OCI-LY3 (cell line): Measurements from ENCODE around the gene UBE2K.
"Not testable (repeated sequence)": the region's sequence is repeated elsewhere in the genome, so short reads cannot be mapped to it uniquely, and the experiment has no call there.

ENCODE experiments used
- H2AFZ ChIP-seq: fragments of 200-600, 300-600 bp; shearing (Covaris generic); 2 replicates; pipeline ENCODE4 v1.6.0; 2014; ENCODE audit warnings: antibody characterized with exemption, low read depth, low read length
- H3K27ac ChIP-seq: fragments of 200-600, 300-600 bp; sonication (generic); 2 replicates; pipeline ENCODE4 v1.5.1; 2014; ENCODE audit warnings: mild to moderate bottlenecking, low read length, moderate library complexity, mixed read lengths
- H3K27me3 ChIP-seq: fragments of 200-600, 300-600 bp; sonication (generic); 2 replicates; pipeline ENCODE4 v1.6.1; 2014; ENCODE audit warnings: low read depth, low read length, mixed read lengths
- H3K36me3 ChIP-seq: fragments of 200-600, 300-600 bp; sonication (generic); replicated peaks from 2 replicates; pipeline ENCODE3; 2014; ENCODE audit warnings: low read depth, low read length, mixed read lengths
- H3K4me1 ChIP-seq: fragments of 300-600, 200-600 bp; sonication (generic); 2 replicates; pipeline ENCODE4 v1.6.1; 2014; ENCODE audit warnings: low read length, mixed read lengths
- H3K4me2 ChIP-seq: fragments of 200-600, 300-600 bp; sonication (generic); 2 replicates; pipeline ENCODE4 v1.6.1; 2014; ENCODE audit warnings: low read length, mixed read lengths
- H3K4me3 ChIP-seq: fragments of 300-600, 200-600 bp; sonication (generic); 2 replicates; pipeline ENCODE4 v1.5.1; 2014; ENCODE audit warnings: antibody characterized with exemption, mild to moderate bottlenecking, low read length, moderate library complexity
- H3K79me2 ChIP-seq: fragments of 300-600, 200-600 bp; shearing (Covaris generic); 2 replicates; pipeline ENCODE4 v1.6.1; 2014; ENCODE audit warnings: mild to moderate bottlenecking, low read length, mixed read lengths
- H3K9ac ChIP-seq: fragments of 300-600, 200-600 bp; shearing (Covaris generic); 2 replicates; pipeline ENCODE4 v1.6.0; 2014; ENCODE audit warnings: mild to moderate bottlenecking, low read length, moderate library complexity
- H3K9me3 ChIP-seq: fragments of 200-600, 300-600 bp; shearing (Covaris generic); 2 replicates; pipeline ENCODE4 v1.6.1; 2014; ENCODE audit warnings: low read length, mixed read lengths; ENCODE audit not compliant: insufficient read depth
- H4K20me1 ChIP-seq: fragments of 200-600, 300-600 bp; sonication (generic); 2 replicates; pipeline ENCODE4 v1.6.1; 2016; ENCODE audit warnings: low read length, mixed read lengths; ENCODE audit not compliant: insufficient read depth
- EZH2phosphoT487 ChIP-seq: fragments of 200-600 bp; shearing (Covaris generic); IDR thresholded peaks from 2 replicates; pipeline ENCODE4 v1.6.1; 2018; ENCODE audit warnings: antibody characterized with exemption, mixed run types, low read depth
- TF ChIP-seq, protein P1 (sequence below): fragments of 200-600, 300-600 bp; sonication (generic); IDR thresholded peaks from 2 replicates; pipeline ENCODE4 v1.5.1; 2014; ENCODE audit warnings: antibody characterized with exemption, low read length, low read depth

Gene UBE2K

DNA sequence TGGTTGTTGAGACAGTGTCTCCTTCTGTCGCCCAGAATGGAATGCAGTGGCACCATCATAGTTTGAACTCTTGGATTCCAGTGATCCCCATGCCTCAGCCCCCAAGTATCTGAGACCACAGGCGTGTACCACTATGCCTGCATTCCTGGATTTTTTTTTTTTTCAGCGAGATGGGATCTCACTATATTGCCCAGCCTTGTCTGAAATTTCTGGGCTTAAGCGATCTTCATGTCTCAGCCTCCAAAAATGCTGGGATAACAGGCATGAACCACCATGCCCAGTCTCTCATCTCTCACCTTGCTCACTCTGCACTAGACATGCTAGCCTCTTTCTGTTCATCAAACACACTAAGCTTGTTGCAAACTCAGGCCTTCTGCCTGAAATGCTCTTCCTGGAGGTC lies 104.1 kb downstream of the UBE2K start:
- TF ChIP-seq, protein P1, sequence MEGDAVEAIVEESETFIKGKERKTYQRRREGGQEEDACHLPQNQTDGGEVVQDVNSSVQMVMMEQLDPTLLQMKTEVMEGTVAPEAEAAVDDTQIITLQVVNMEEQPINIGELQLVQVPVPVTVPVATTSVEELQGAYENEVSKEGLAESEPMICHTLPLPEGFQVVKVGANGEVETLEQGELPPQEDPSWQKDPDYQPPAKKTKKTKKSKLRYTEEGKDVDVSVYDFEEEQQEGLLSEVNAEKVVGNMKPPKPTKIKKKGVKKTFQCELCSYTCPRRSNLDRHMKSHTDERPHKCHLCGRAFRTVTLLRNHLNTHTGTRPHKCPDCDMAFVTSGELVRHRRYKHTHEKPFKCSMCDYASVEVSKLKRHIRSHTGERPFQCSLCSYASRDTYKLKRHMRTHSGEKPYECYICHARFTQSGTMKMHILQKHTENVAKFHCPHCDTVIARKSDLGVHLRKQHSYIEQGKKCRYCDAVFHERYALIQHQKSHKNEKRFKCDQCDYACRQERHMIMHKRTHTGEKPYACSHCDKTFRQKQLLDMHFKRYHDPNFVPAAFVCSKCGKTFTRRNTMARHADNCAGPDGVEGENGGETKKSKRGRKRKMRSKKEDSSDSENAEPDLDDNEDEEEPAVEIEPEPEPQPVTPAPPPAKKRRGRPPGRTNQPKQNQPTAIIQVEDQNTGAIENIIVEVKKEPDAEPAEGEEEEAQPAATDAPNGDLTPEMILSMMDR, result no peak
- no peak for TF ChIP-seq EZH2phosphoT487

DNA sequence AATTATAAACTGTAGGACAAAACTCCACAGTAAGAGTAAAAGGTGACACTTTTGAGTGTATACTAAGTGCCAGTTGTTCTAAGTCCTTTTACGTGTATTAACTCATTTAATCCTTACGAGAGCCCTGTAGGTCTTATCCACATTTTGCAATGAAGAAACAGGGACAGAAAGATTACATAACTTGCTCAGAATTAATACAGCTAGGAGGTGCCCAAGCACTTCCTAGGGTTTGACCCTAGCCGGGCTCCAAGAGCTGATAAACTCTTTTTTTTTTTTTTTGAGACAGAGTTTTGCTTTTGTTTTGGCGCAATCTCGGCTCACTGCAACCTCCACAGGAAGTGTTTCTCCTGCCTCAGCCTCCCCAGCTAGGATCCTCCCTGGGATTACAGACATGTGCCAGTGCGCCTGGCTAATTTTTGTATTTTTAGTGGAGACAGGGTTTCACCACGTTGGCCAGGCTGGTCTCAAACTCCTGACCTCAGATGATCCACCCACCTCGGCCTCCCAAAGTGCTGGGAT lies 110.4 kb downstream of the UBE2K start:
- TF ChIP-seq, protein P1, result peak; percentile 15; the same call in 1 of the 2 replicates
- no peak for TF ChIP-seq EZH2phosphoT487
- Histone ChIP-seq H3K79me2 (no peaks in the 10 kb centered on the region), H3K9me3 (no peaks in the 10 kb centered on the region), H4K20me1 (no peaks in the 10 kb centered on the region), H3K4me1 (no peaks in the 10 kb centered on the region), H3K36me3 (no peaks in the 10 kb centered on the region), H2AFZ (peak overlapping the region; percentile 36; the same call in 1 of the 2 replicates), H3K27ac (no peak overlapping the region), H3K4me3 (no peak overlapping the region), H3K27me3 (no peaks in the 10 kb centered on the region), H3K9ac (no peak overlapping the region), H3K4me2 (peak overlapping the region; percentile 27; the same call in 1 of the 2 replicates)

More for the DNA sequence above, 104.1 kb downstream of the UBE2K start:
- Histone ChIP-seq H3K4me3 (no peak overlapping the region), H2AFZ (no peak overlapping the region), H3K4me2 (no peak overlapping the region), H3K4me1 (no peaks in the 10 kb centered on the region), H4K20me1 (no peaks in the 10 kb centered on the region), H3K27ac (no peak overlapping the region), H3K27me3 (no peaks in the 10 kb centered on the region), H3K9me3 (no peaks in the 10 kb centered on the region), H3K9ac (no peak overlapping the region), H3K79me2 (no peaks in the 10 kb centered on the region), H3K36me3 (no peaks in the 10 kb centered on the region)

DNA sequence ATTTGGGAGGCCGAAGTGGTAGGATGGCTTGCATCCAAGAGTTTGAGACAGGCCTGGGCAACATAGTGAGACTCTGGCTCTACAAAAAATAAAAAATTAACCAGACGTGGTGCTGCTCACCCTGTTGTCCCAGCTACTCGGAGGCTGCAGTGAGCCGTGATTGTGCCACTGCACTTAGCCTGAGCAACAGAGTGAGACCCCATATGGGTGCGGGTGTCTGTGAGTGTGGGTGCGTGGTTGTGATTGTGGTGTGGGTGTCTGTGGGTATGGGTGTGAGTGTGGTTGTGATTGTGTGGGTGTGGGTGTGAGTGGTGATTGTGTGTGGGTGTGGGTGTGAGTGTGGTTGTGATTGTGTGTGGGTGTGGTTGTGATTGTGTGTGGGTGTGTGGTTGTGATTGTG lies 114.6 kb downstream of the UBE2K start:
- H3K9ac ChIP-seq, result no peak overlapping the region
- H3K4me3 ChIP-seq, result no peak overlapping the region
- H2AFZ ChIP-seq, result no peak overlapping the region
- H3K4me1 ChIP-seq, result no peaks in the 10 kb centered on the region
- no peak for TF ChIP-seq EZH2phosphoT487
- TF ChIP-seq, protein P1, result no peak
- no peaks in the 10 kb centered on the region for H3K36me3 ChIP-seq
- no peaks in the 10 kb centered on the region for H3K79me2 ChIP-seq
- H3K9me3 ChIP-seq, result no peaks in the 10 kb centered on the region
- no peaks in the 10 kb centered on the region for H3K27me3 ChIP-seq
- H3K27ac ChIP-seq, result no peak overlapping the region
- H3K4me2 ChIP-seq, result no peak overlapping the region
- no peaks in the 10 kb centered on the region for H4K20me1 ChIP-seq

DNA sequence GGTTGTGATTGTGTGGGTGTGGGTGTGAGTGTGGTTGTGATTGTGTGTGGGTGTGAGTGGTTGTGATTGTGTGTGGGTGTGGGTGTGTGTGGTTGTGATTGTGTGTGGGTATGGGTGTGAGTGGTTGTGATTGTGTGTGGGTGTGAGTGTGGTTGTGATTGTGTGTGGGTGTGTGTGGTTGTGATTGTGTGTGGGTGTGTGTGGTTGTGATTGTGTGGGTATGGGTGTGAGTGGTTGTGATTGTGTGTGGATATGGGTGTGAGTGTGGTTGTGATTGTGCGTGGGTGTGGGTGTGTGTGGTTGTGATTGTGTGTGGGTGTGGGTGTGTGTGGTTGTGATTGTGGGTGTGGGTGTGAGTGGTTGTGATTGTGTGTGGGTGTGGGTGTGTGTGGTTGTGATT lies 115.1 kb downstream of the UBE2K start:
- not testable (repeated sequence) for H3K4me1 ChIP-seq, H3K4me2 ChIP-seq, H3K79me2 ChIP-seq, H3K27me3 ChIP-seq, H3K4me3 ChIP-seq, H3K27ac ChIP-seq, H3K36me3 ChIP-seq, H2AFZ ChIP-seq, H4K20me1 ChIP-seq, H3K9ac ChIP-seq, H3K9me3 ChIP-seq

DNA sequence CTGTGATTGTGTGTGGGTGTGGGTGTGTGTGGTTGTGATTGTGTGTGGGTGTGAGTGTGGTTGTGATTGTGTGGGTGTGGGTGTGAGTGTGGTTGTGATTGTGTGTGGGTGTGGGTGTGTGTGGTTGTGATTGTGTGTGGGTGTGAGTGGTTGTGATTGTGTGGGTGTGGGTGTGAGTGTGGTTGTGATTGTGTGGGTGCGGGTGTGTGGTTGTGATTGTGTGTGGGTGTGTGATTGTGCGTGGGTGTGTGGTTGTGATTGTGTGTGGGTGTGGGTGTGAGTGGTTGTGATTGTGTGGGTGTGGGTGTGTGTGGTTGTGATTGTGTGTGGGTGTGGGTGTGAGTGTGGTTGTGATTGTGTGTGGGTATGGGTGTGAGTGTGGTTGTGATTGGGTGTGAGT lies 115.8 kb downstream of the UBE2K start:
- not testable (repeated sequence) for H3K27ac ChIP-seq, H3K9ac ChIP-seq, H3K27me3 ChIP-seq, H3K4me3 ChIP-seq, H3K4me1 ChIP-seq, H2AFZ ChIP-seq, H3K79me2 ChIP-seq, H3K9me3 ChIP-seq, H3K36me3 ChIP-seq, H3K4me2 ChIP-seq, H4K20me1 ChIP-seq
